Measurements from ENCODE around the gene POGLUT3. TPM values are rescaled to one million over a fixed set of nuclear protein-coding genes. Genes with fewer than 3 reads are reported as not detected.

POGLUT3 gene
- total RNA-seq, 1 experiment from 2014 or later: 13.1 TPM

DNA sequence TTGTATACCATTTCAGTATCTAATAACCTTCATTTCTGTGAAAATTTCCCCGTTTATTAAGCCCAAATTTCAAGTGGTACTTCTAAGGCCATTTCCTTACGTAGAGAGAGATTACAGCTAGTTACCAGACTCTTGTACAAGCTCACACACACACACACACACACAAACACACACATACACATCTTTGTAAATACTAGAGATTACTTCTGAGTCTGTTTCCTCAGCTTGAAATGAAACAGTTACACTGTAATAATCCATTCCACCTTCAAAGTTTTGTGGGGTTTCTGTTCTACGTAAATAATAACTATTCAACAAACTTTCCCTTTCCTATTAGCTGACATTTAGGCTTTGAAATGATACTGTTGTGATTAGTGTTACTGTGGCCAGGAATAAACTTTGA, 6.2 kb downstream of the POGLUT3 start:
- Histone ChIP-seq H3K23ac (ENCODE audit: insufficient read length, low read depth, low read length) (no peak overlapping the region), H4K20me1 (ENCODE audit: control insufficient read depth, insufficient read depth, insufficient read length) (no peaks in the 10 kb centered on the region), H2BK20ac (ENCODE audit: low read depth, low read length, poor library complexity, severe bottlenecking) (no peak overlapping the region), H3T11ph (ENCODE audit: low read length) (no peak overlapping the region), H4K8ac (replicated peaks; ENCODE audit: insufficient read length, low read depth, low read length) (no peak overlapping the region), H2BK15ac (ENCODE audit: low read depth, low read length) (no peak overlapping the region), H2BK5ac (ENCODE audit: insufficient read length, low read length) (no peak overlapping the region), H2AFZ (ENCODE audit: low read length) (no peak overlapping the region), H4K91ac (ENCODE audit: insufficient read length, low read depth, low read length) (no peak overlapping the region), H3K56ac (ENCODE audit: insufficient read length, low read depth, low read length) (no peak overlapping the region), H4K5ac (ENCODE audit: insufficient read length, low read depth, low read length) (no peak overlapping the region), H3K79me2 (ENCODE audit: insufficient read depth, low read length) (no peaks in the 10 kb centered on the region; the same call in 1 of the 2 replicates), H3K18ac (ENCODE audit: insufficient read length, low read depth, low read length) (no peak overlapping the region), H3K23me2 (ENCODE audit: insufficient read length, low read depth, low read length, poor library complexity, severe bottlenecking) (no peaks in the 10 kb centered on the region), H2BK120ac (ENCODE audit: low read depth, low read length, poor library complexity, severe bottlenecking) (no peak overlapping the region), H3K14ac (ENCODE audit: insufficient read depth, low read length) (no peak overlapping the region), H3K79me1 (ENCODE audit: insufficient read depth, low read depth, low read length, poor library complexity, severe bottlenecking) (no peaks in the 10 kb centered on the region), H3K4me1 (ENCODE audit: insufficient read depth, low read length) (no peaks in the 10 kb centered on the region; the same call in none of the 2 replicates), H3K27ac (ENCODE audit: insufficient read length, low read depth, low read length) (no peak overlapping the region), H3K27me3 (ENCODE audit: insufficient read depth, low read length) (no peaks in the 10 kb centered on the region), H2BK12ac (ENCODE audit: insufficient read length, low read depth, low read length) (no peak overlapping the region), H3K4ac (ENCODE audit: low read depth, low read length) (no peak overlapping the region), H3K9ac (ENCODE audit: extremely low read depth, insufficient read length, low read length) (no peak overlapping the region), H2AK5ac (ENCODE audit: insufficient read length, low read length) (no peak overlapping the region), H3K4me2 (ENCODE audit: insufficient read depth, insufficient read length, low read length) (no peak overlapping the region), H3K9me3 (ENCODE audit: control insufficient read depth, low read depth, low read length) (no peaks in the 10 kb centered on the region)
- peaks cover 8 to 18% (median 9%) of the 10 kb centered on the region in 3 experiments for H3K36me3 Mint-ChIP-seq (ENCODE audit: insufficient read depth in 1 of 3, low read depth in 3 of 3)
- H3K9me3 Mint-ChIP-seq: peaks cover 3 to 5% of the 10 kb centered on the region in 2 experiments; a peak in 4 of 5 replicates
- DNase-seq: no peak
- H3K27me3 Mint-ChIP-seq (ENCODE audit: low read depth): no peaks in the 10 kb centered on the region
- H3K4me1 Mint-ChIP-seq: peaks cover 8 to 13% of the 10 kb centered on the region in 2 experiments
- H3K27ac Mint-ChIP-seq: peak overlapping the region in 2 of 3 experiments; percentile 19 to 22; a peak in 2 of 7 replicates
- WGBS (ENCODE audit: extremely low coverage, insufficient read length, low lambda C conversion rate): no CpG with 5 or more reads among the region's 3 CpGs
- no peak overlapping the region for H3K4me3 Mint-ChIP-seq
- TF ChIP-seq, protein P1, sequence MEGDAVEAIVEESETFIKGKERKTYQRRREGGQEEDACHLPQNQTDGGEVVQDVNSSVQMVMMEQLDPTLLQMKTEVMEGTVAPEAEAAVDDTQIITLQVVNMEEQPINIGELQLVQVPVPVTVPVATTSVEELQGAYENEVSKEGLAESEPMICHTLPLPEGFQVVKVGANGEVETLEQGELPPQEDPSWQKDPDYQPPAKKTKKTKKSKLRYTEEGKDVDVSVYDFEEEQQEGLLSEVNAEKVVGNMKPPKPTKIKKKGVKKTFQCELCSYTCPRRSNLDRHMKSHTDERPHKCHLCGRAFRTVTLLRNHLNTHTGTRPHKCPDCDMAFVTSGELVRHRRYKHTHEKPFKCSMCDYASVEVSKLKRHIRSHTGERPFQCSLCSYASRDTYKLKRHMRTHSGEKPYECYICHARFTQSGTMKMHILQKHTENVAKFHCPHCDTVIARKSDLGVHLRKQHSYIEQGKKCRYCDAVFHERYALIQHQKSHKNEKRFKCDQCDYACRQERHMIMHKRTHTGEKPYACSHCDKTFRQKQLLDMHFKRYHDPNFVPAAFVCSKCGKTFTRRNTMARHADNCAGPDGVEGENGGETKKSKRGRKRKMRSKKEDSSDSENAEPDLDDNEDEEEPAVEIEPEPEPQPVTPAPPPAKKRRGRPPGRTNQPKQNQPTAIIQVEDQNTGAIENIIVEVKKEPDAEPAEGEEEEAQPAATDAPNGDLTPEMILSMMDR (conservative IDR thresholded peaks at IDR 0.05): no peak

Measured in H9 (cell line).